Epithelial cell of proximal tubule (primary cell): Measurements from ENCODE around the gene ETFDH. TPM values are rescaled to one million over a fixed set of nuclear protein-coding genes. Genes with fewer than 3 reads are reported as not detected.
"Not testable (repeated sequence)": the region's sequence is repeated elsewhere in the genome, so short reads cannot be mapped to it uniquely, and the experiment has no call there.

Source experiments
- DNase-seq: peaks from one replicate; pipeline ENCODE4 v3.0.0-alpha.2; 2011; ENCODE audit warnings: low read depth
- H3K4me3 ChIP-seq: 2 replicates; pipeline ENCODE4 v1.5.1; 2011; ENCODE audit warnings: low read depth, mild to moderate bottlenecking, low read length
- CTCF ChIP-seq: conservative IDR thresholded peaks from 2 replicates; pipeline ENCODE4 v1.5.1; 2012; ENCODE audit warnings: low read depth, mild to moderate bottlenecking, low read length
- total RNA-seq: library from RNA; depleted of rRNA; stranded (reverse); fragments of >200 nt; gene quantifications from 2 replicates; pipeline ENCODE4 v1.2.3, GENCODE V29; 2015

Gene ETFDH
- total RNA-seq, 1 donor from 2014 or later, result 7.1 TPM

GRCh38 chr4:158644760-158645159, 27.3 kb upstream of the ETFDH start:
- no peak overlapping the region for H3K4me3 ChIP-seq
- no peak for TF ChIP-seq CTCF
- no peak for DNase-seq

DNA sequence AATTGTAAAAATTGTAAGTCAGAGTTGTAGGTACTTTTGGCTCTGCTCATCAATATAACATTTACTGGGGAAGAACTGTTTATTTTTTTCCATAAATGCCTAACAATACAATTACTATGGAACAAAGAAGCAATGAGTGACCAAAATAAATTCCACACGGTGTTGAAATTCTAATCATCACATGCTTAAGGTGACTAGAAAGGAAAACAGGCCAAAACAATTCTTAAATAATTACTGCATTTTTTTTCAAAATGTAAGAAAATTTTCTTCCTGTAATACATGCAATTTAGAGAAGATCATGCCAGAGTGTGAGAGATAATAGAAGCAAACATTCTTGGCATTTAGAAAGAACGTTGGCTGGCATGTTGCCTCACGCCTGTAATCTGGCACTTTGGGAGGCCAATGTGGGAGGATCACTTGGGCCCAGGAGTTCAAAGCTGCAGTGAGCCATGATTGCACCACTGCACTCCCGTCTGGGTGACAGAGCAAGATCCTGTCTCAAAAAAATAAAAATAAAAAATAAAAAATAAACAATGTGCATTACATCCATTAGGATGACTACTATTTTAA, 22.9 kb upstream of the ETFDH start:
- no peak for DNase-seq
- no peak overlapping the region for H3K4me3 ChIP-seq
- TF ChIP-seq CTCF, result no peak

GRCh38 chr4:158652920-158653319, 19.2 kb upstream of the ETFDH start:
- H3K4me3 ChIP-seq, result no peak overlapping the region
- no peak for TF ChIP-seq CTCF

GRCh38 chr4:158656439-158656838, 15.7 kb upstream of the ETFDH start:
- no peak for TF ChIP-seq CTCF
- DNase-seq, result no peak
- H3K4me3 ChIP-seq, result no peak overlapping the region

More at GRCh38 chr4:158652920-158653319, 19.2 kb upstream of the ETFDH start:
- no peak for DNase-seq

DNA sequence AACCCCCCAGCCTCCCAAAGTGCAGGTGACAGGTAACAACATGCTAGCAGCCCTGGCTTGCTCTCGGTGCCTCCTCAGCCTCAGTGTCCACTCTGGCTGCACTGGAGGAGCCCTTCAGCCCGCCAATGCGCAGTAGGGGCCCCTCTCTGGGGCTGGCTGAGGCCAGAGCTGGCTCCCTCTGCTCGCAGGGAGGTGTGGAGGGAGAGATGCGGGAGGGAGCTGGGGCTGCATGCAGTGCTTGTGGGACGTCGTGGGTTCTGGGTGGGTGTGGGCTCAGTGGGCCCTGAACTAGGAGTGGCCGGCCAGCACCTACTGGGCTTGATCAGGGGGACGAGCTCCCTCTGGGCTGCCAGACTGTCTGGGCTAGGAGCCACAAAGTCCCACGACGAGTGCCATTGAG, 14.8 kb upstream of the ETFDH start:
- TF ChIP-seq CTCF, result no peak

GRCh38 chr4:158663255-158663654, 8.8 kb upstream of the ETFDH start:
- H3K4me3 ChIP-seq, DNase-seq: not testable (repeated sequence)

More for the DNA sequence above, 14.8 kb upstream of the ETFDH start:
- DNase-seq, result no peak
- no peak overlapping the region for H3K4me3 ChIP-seq

GRCh38 chr4:158663707-158664625, 8.1 kb upstream of the ETFDH start:
- DNase-seq, H3K4me3 ChIP-seq: not testable (repeated sequence)

- no peak overlapping the region for H3K4me3 ChIP-seq
- TF ChIP-seq CTCF, result no peak
- no peak for DNase-seq
Observed at GRCh38 chr4:158664806-158665205, 7.3 kb upstream of the ETFDH start.
